Measurements from ENCODE around the gene TMEM213.

GRCh38 chr7:138750901-138751464 lies 46.8 kb upstream of the TMEM213 start:
- no peak for TF ChIP-seq POLR2A (IDR thresholded peaks at IDR 0.05; ENCODE audit: low read depth)
- TF ChIP-seq, protein P1, sequence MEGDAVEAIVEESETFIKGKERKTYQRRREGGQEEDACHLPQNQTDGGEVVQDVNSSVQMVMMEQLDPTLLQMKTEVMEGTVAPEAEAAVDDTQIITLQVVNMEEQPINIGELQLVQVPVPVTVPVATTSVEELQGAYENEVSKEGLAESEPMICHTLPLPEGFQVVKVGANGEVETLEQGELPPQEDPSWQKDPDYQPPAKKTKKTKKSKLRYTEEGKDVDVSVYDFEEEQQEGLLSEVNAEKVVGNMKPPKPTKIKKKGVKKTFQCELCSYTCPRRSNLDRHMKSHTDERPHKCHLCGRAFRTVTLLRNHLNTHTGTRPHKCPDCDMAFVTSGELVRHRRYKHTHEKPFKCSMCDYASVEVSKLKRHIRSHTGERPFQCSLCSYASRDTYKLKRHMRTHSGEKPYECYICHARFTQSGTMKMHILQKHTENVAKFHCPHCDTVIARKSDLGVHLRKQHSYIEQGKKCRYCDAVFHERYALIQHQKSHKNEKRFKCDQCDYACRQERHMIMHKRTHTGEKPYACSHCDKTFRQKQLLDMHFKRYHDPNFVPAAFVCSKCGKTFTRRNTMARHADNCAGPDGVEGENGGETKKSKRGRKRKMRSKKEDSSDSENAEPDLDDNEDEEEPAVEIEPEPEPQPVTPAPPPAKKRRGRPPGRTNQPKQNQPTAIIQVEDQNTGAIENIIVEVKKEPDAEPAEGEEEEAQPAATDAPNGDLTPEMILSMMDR (IDR thresholded peaks at IDR 0.05) = no peak
- no peak for TF ChIP-seq POLR2AphosphoS5 (IDR thresholded peaks at IDR 0.05)

Data from esophagus muscularis mucosa (tissue), 3 donors.